ENCODE results near the gene MAD1L1.

Gene MAD1L1

GRCh38 chr7:2264158-2264557 is 31.4 kb upstream of the MAD1L1 start:
- Histone ChIP-seq H3K4me3 (no peak overlapping the region), H3K36me3 (ENCODE audit: insufficient read depth, low read length) (no peaks in the 10 kb centered on the region), H3K9ac (ENCODE audit: insufficient read length) (no peak overlapping the region), H3K9me3 (ENCODE audit: low read depth, low read length) (no peaks in the 10 kb centered on the region), H3K27ac (no peak overlapping the region)
- no peak for TF ChIP-seq EZH2 (IDR thresholded peaks at IDR 0.05)
- TF ChIP-seq FOXP2 (optimal IDR thresholded peaks at IDR 0.05; ENCODE audit: control extremely low read depth, extremely low read length, insufficient read depth): no peak
- TF ChIP-seq POLR2AphosphoS5 (IDR thresholded peaks at IDR 0.05; ENCODE audit: borderline replicate concordance, low read depth, low read length): no peak
- DNase-seq (ENCODE audit: low read depth, low spot score): no peak

GRCh38 chr7:2263176-2263575 is 30.4 kb upstream of the MAD1L1 start:
- TF ChIP-seq POLR2AphosphoS5 (IDR thresholded peaks at IDR 0.05; ENCODE audit: borderline replicate concordance, low read depth, low read length) (no peak), EZH2 (IDR thresholded peaks at IDR 0.05) (no peak)
- H3K4me3 ChIP-seq: no peak overlapping the region
- H3K9me3 ChIP-seq (ENCODE audit: low read depth, low read length): no peaks in the 10 kb centered on the region
- H3K36me3 ChIP-seq (ENCODE audit: insufficient read depth, low read length): no peaks in the 10 kb centered on the region
- H3K9ac ChIP-seq (ENCODE audit: insufficient read length): no peak overlapping the region
- DNase-seq (ENCODE audit: low read depth, low spot score): no peak
- no peak overlapping the region for H3K27ac ChIP-seq

DNA sequence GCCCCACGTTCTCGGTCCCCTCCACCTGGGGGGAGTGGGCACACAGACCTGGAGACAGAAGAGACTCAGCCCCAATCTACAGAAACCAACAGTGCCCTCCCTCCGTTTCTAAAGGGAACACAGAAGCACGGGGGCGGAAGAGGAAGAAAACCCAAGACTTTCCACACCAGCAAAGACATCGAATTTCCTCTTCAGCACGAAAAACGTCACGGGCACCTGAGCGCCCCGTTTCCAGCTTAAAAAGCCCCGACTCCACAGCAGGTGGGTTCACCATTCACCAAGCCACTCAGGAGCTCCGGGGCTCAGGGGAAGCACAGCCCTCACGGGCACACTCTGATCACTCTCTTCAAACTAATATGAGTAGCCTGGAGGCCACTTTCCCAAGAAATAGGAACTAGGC is 28.9 kb upstream of the MAD1L1 start:
- Histone ChIP-seq H3K4me3 (no peak overlapping the region), H3K9me3 (ENCODE audit: low read depth, low read length) (no peaks in the 10 kb centered on the region), H3K9ac (ENCODE audit: insufficient read length) (no peak overlapping the region), H3K36me3 (ENCODE audit: insufficient read depth, low read length) (no peaks in the 10 kb centered on the region), H3K27ac (no peak overlapping the region)
- TF ChIP-seq FOXP2 (optimal IDR thresholded peaks at IDR 0.05; ENCODE audit: control extremely low read depth, extremely low read length, insufficient read depth) (no peak), EZH2 (IDR thresholded peaks at IDR 0.05) (no peak), POLR2AphosphoS5 (IDR thresholded peaks at IDR 0.05; ENCODE audit: borderline replicate concordance, low read depth, low read length) (no peak)
- no peak for DNase-seq (ENCODE audit: low read depth, low spot score)

GRCh38 chr7:2260820-2261219 is 28.1 kb upstream of the MAD1L1 start:
- no peak for DNase-seq (ENCODE audit: low read depth, low spot score)
- Histone ChIP-seq H3K27ac (no peak overlapping the region), H3K9ac (ENCODE audit: insufficient read length) (no peak overlapping the region)

DNA sequence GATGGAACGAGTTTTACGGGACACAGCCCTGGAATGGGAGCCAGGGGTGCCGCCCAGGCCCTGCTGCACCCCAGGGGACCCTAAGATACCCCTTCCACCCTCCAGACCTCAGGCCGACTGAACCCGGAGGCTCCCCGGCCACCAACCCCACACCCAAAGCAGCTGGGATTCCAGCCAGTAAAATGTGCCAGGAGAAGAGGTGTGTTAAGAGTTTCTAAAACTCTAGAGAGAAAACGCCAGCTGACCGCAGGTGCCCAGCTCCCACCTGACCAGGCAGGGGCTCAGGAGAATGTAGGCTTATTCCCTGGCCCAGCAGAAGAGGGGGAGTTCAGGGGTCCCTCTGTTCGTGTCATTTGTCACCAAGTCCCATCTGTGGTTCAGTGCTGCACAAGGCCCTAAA is 26.7 kb upstream of the MAD1L1 start:
- Histone ChIP-seq H3K9ac (ENCODE audit: insufficient read length) (no peak overlapping the region), H3K36me3 (ENCODE audit: insufficient read depth, low read length) (no peaks in the 10 kb centered on the region), H3K4me3 (no peak overlapping the region)

More at GRCh38 chr7:2260820-2261219, 28.1 kb upstream of the MAD1L1 start:
- Histone ChIP-seq H3K9me3 (ENCODE audit: low read depth, low read length) (no peaks in the 10 kb centered on the region), H3K4me3 (no peak overlapping the region), H3K36me3 (ENCODE audit: insufficient read depth, low read length) (no peaks in the 10 kb centered on the region)
- TF ChIP-seq EZH2 (IDR thresholded peaks at IDR 0.05) (no peak), FOXP2 (optimal IDR thresholded peaks at IDR 0.05; ENCODE audit: control extremely low read depth, extremely low read length, insufficient read depth) (no peak), POLR2AphosphoS5 (IDR thresholded peaks at IDR 0.05; ENCODE audit: borderline replicate concordance, low read depth, low read length) (no peak)

GRCh38 chr7:2258661-2259365 is 26.1 kb upstream of the MAD1L1 start:
- no peaks in the 10 kb centered on the region for H3K36me3 ChIP-seq (ENCODE audit: insufficient read depth, low read length)
- H3K9ac ChIP-seq (ENCODE audit: insufficient read length): no peak overlapping the region

More for the DNA sequence above, 26.7 kb upstream of the MAD1L1 start:
- H3K9me3 ChIP-seq (ENCODE audit: low read depth, low read length): no peaks in the 10 kb centered on the region
- no peak for DNase-seq (ENCODE audit: low read depth, low spot score)
- H3K27ac ChIP-seq: no peak overlapping the region
- TF ChIP-seq FOXP2 (optimal IDR thresholded peaks at IDR 0.05; ENCODE audit: control extremely low read depth, extremely low read length, insufficient read depth): no peak
- no peak for TF ChIP-seq EZH2 (IDR thresholded peaks at IDR 0.05)
- TF ChIP-seq POLR2AphosphoS5 (IDR thresholded peaks at IDR 0.05; ENCODE audit: borderline replicate concordance, low read depth, low read length): no peak

GRCh38 chr7:2257651-2258050 is 24.9 kb upstream of the MAD1L1 start:
- TF ChIP-seq FOXP2 (optimal IDR thresholded peaks at IDR 0.05; ENCODE audit: control extremely low read depth, extremely low read length, insufficient read depth): no peak
- TF ChIP-seq EZH2 (IDR thresholded peaks at IDR 0.05): no peak
- no peak for TF ChIP-seq POLR2AphosphoS5 (IDR thresholded peaks at IDR 0.05; ENCODE audit: borderline replicate concordance, low read depth, low read length)
- H3K36me3 ChIP-seq (ENCODE audit: insufficient read depth, low read length): no peaks in the 10 kb centered on the region
- no peak overlapping the region for H3K9ac ChIP-seq (ENCODE audit: insufficient read length)
- no peak overlapping the region for H3K27ac ChIP-seq
- DNase-seq (ENCODE audit: low read depth, low spot score): no peak
- H3K4me3 ChIP-seq: no peak overlapping the region
- no peaks in the 10 kb centered on the region for H3K9me3 ChIP-seq (ENCODE audit: low read depth, low read length)

More at GRCh38 chr7:2258661-2259365, 26.1 kb upstream of the MAD1L1 start:
- Histone ChIP-seq H3K9me3 (ENCODE audit: low read depth, low read length) (no peaks in the 10 kb centered on the region), H3K4me3 (no peak overlapping the region), H3K27ac (no peak overlapping the region)
- TF ChIP-seq EZH2 (IDR thresholded peaks at IDR 0.05) (no peak), POLR2AphosphoS5 (IDR thresholded peaks at IDR 0.05; ENCODE audit: borderline replicate concordance, low read depth, low read length) (no peak), FOXP2 (optimal IDR thresholded peaks at IDR 0.05; ENCODE audit: control extremely low read depth, extremely low read length, insufficient read depth) (no peak)
- DNase-seq (ENCODE audit: low read depth, low spot score): no peak

DNA sequence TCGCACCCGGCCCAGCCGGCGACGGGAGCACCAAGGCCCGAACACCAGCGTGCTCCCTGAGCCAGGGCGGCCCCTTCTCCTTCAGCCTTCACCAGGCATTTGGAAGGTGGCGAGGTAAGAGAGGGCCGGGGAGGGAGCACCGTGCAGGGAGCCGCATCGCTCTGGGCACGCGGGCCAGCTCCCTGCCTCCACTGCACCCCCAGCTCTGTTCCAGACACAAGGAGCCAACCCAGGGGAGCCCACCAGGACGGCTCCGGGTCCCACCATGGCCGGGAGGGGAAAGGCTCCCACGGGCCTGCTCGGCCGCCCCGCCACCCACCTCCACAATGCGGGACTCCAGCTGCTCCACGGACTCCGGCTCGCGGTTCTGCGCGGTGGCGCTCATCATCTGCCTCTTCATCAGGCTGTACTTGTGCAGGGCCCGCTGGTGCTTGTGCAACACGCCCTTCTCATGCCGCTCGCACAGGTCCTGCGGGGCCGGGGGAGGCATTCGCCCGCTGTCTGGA is 24.4 kb upstream of the MAD1L1 start:
- Histone ChIP-seq H3K9me3 (ENCODE audit: low read depth, low read length) (no peaks in the 10 kb centered on the region), H3K36me3 (ENCODE audit: insufficient read depth, low read length) (no peaks in the 10 kb centered on the region), H3K27ac (no peak overlapping the region), H3K4me3 (no peak overlapping the region), H3K9ac (ENCODE audit: insufficient read length) (no peak overlapping the region)
- no peak for TF ChIP-seq EZH2 (IDR thresholded peaks at IDR 0.05)
- no peak for TF ChIP-seq FOXP2 (optimal IDR thresholded peaks at IDR 0.05; ENCODE audit: control extremely low read depth, extremely low read length, insufficient read depth)
- no peak for TF ChIP-seq POLR2AphosphoS5 (IDR thresholded peaks at IDR 0.05; ENCODE audit: borderline replicate concordance, low read depth, low read length)
- DNase-seq (ENCODE audit: low read depth, low spot score): no peak
